Measurements from ENCODE around the gene EFNA4. TPM values are rescaled to one million over a fixed set of nuclear protein-coding genes. Genes with fewer than 3 reads are reported as not detected.

Gene EFNA4
- total and polyA plus RNA-seq, 9 of the 15 experiments (the other 6 are each of a cell fraction or from before 2014, with no cell fraction given) = 0.68 to 7.4 (median 6.1) TPM

DNA sequence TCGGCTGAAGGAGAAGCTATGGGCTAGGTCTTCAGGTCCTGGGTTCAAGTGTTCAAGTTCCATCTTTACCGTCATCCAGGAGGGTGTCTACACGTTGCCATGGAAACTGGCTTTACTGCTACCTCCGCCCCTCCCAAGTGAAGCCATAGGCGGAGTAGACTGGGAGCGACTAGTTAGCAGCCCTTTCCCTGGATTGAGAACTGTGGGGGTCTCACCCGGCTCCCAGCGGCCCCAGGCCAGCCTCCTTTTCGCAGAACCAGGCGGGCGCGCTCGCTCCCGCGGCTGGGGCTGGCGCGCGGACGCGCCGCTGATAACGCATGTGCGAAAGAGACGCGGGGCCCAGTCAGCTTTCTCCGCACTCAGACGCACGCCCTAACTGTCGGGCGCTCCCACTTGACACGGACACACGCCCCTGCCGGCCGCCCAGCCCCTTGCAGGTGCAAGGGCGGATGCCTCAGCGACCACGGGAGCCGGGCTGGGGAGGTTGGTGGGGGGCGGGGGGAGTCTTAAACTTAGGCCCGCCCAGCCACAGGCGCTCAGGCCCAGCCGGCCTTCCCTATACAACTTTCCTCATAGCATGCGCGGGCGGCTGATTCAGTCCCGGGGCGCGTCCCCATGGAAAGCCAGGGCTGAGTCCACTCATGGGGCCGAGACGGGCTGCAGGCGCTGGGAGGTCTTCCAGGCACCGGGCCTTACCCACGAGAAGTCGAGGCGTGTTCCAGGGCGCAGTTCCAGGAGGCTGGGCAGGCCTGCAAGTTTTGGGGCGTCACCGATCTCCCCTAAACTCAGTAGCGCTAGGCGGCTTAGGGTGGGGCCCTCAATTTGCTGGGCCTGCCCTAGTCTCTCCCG lies 7.4 kb downstream of the EFNA4 start (continued):
- TF ChIP-seq, protein P1, sequence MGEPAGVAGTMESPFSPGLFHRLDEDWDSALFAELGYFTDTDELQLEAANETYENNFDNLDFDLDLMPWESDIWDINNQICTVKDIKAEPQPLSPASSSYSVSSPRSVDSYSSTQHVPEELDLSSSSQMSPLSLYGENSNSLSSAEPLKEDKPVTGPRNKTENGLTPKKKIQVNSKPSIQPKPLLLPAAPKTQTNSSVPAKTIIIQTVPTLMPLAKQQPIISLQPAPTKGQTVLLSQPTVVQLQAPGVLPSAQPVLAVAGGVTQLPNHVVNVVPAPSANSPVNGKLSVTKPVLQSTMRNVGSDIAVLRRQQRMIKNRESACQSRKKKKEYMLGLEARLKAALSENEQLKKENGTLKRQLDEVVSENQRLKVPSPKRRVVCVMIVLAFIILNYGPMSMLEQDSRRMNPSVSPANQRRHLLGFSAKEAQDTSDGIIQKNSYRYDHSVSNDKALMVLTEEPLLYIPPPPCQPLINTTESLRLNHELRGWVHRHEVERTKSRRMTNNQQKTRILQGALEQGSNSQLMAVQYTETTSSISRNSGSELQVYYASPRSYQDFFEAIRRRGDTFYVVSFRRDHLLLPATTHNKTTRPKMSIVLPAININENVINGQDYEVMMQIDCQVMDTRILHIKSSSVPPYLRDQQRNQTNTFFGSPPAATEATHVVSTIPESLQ (CRISPR knock-in tag; IDR thresholded peaks at IDR 0.05) = no peak
- TF ChIP-seq PURB (CRISPR knock-in tag; IDR thresholded peaks at IDR 0.05; ENCODE audit: low read depth) (no peak), ZNF134 (CRISPR knock-in tag; conservative IDR thresholded peaks at IDR 0.05) (no peak), KDM2B (CRISPR knock-in tag; IDR thresholded peaks at IDR 0.05) (no peak), CREM (IDR thresholded peaks at IDR 0.05; ENCODE audit: low read depth) (peak; percentile 80), PML (IDR thresholded peaks at IDR 0.05; ENCODE audit: low read length) (no peak), HNRNPLL (IDR thresholded peaks at IDR 0.05; ENCODE audit: low read depth, low read length, poor library complexity, severe bottlenecking) (peak; percentile 95), TAF1 (IDR thresholded peaks at IDR 0.05; ENCODE audit: control insufficient read depth, extremely low read depth, insufficient read depth, low read length, severe bottlenecking) (peak; percentile 13), NFIX (CRISPR knock-in tag; IDR thresholded peaks at IDR 0.05; ENCODE audit: low read depth) (no peak), FOXP1 (CRISPR knock-in tag; IDR thresholded peaks at IDR 0.05) (peak; percentile 75; the same call in 1 of the 2 replicates), ZNF778 (CRISPR knock-in tag; IDR thresholded peaks at IDR 0.05) (no peak), ZNF764 (CRISPR knock-in tag; IDR thresholded peaks at IDR 0.05; ENCODE audit: low read depth) (no peak), FOXK2 (conservative IDR thresholded peaks at IDR 0.05 in 1 of 2, IDR thresholded peaks at IDR 0.05 in 1 of 2; ENCODE audit: low read depth in 2 of 2) (peak; percentile 40 to 69; a peak in 3 of 4 replicates), ZFPM2 (CRISPR knock-in tag; IDR thresholded peaks at IDR 0.05) (no peak), MXI1 (IDR thresholded peaks at IDR 0.05; ENCODE audit: low read depth, low read length) (peak; percentile 62; the same call in 1 of the 2 replicates), TAF9B (IDR thresholded peaks at IDR 0.05; ENCODE audit: partially characterized antibody) (no peak), ATF7 (IDR thresholded peaks at IDR 0.05) (peak; percentile 57; the same call in 1 of the 2 replicates), TBP (optimal IDR thresholded peaks at IDR 0.05; ENCODE audit: low read depth, low read length) (peak; percentile 49), ZFX (CRISPR knock-in tag; IDR thresholded peaks at IDR 0.05) (peak; percentile 86), MBD2 (IDR thresholded peaks at IDR 0.05; ENCODE audit: borderline replicate concordance, low read depth) (no peak), ZBTB1 (CRISPR knock-in tag; IDR thresholded peaks at IDR 0.05; ENCODE audit: borderline replicate concordance, low read depth) (no peak), GABPB1 (CRISPR knock-in tag; IDR thresholded peaks at IDR 0.05) (0 out of 2 replicates have a peak, but pooled peaks have one; percentile 64)
- TF ChIP-seq, protein P2, sequence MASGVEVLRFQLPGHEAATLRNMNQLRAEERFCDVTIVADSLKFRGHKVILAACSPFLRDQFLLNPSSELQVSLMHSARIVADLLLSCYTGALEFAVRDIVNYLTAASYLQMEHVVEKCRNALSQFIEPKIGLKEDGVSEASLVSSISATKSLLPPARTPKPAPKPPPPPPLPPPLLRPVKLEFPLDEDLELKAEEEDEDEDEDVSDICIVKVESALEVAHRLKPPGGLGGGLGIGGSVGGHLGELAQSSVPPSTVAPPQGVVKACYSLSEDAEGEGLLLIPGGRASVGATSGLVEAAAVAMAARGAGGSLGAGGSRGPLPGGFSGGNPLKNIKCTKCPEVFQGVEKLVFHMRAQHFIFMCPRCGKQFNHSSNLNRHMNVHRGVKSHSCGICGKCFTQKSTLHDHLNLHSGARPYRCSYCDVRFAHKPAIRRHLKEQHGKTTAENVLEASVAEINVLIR (CRISPR knock-in tag; IDR thresholded peaks at IDR 0.05) = no peak
- TF ChIP-seq, protein P3, sequence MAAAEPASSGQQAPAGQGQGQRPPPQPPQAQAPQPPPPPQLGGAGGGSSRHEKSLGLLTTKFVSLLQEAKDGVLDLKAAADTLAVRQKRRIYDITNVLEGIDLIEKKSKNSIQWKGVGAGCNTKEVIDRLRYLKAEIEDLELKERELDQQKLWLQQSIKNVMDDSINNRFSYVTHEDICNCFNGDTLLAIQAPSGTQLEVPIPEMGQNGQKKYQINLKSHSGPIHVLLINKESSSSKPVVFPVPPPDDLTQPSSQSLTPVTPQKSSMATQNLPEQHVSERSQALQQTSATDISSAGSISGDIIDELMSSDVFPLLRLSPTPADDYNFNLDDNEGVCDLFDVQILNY (CRISPR knock-in tag; IDR thresholded peaks at IDR 0.05) = no peak

Measured in K562 (cell line).